ENCODE data around the gene SLC38A8.

DNA sequence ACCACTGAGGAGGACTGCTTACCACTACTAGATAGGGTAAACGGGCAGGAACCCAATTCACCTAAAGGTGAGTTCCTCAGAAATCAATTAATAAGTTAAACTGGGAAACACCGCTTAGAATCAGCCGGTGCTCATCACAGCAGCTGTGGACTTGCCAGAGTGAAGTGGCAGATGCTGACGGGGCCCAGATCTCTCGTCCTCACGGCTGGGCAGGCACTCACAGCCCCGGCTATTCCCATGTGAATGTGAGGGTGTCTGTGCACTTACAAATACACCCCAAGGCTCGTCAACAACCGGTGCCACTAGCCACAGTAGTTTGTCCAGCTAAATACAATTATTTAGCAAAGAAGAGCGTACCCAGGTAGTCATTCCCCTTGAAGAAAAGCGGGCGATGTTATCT, 44.4 kb upstream of the SLC38A8 start:
- TF ChIP-seq, protein P1, sequence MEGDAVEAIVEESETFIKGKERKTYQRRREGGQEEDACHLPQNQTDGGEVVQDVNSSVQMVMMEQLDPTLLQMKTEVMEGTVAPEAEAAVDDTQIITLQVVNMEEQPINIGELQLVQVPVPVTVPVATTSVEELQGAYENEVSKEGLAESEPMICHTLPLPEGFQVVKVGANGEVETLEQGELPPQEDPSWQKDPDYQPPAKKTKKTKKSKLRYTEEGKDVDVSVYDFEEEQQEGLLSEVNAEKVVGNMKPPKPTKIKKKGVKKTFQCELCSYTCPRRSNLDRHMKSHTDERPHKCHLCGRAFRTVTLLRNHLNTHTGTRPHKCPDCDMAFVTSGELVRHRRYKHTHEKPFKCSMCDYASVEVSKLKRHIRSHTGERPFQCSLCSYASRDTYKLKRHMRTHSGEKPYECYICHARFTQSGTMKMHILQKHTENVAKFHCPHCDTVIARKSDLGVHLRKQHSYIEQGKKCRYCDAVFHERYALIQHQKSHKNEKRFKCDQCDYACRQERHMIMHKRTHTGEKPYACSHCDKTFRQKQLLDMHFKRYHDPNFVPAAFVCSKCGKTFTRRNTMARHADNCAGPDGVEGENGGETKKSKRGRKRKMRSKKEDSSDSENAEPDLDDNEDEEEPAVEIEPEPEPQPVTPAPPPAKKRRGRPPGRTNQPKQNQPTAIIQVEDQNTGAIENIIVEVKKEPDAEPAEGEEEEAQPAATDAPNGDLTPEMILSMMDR (IDR thresholded peaks at IDR 0.05): no peak
- no peak for TF ChIP-seq POLR2A (IDR thresholded peaks at IDR 0.05)
- TF ChIP-seq POLR2AphosphoS5 (IDR thresholded peaks at IDR 0.05): no peak
